Medulla oblongata (tissue), 1 donor: ENCODE results near the gene MRPL52.
A peak's percentile ranks its signal among the peaks of the same experiment; 100 is the strongest.
"Not testable (repeated sequence)": the region's sequence is repeated elsewhere in the genome, so short reads cannot be mapped to it uniquely, and the experiment has no call there.

Experiments
- DNase-seq: peaks from one replicate; pipeline ENCODE4 v3.0.0-alpha.2; 2015; ENCODE audit errors: extremely low spot score

The MRPL52 gene

DNA sequence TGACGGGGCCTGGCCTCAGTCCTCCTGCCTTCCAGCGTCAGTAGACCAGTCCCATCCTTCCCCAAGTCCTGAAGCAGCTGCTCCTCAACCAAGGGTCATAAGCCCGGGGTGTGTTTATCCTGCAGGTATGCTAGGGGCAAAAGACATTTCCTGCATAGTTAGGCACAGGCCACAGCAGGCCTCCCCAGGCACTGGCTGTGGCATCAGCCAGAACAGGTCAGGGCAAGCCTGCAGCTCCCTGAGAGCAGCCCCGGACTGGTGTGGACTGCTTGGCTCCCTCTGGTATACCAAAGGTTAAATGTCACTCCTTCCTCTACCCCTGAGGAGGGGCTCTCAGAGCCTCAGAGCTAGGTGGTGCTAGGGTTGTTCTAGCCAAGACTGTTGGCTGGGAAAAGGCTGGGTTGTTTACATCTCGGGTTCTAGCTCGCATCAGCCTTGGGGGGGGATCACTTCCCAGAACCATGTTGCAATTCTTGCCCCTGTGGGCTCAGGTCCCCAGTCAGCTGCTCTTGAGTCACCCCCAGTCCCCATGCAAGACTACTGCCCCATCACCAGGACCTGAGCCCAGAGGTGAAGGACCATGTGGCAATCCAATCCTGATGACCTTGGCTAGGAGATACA is 9.6 kb downstream of the MRPL52 start:
- DNase-seq = no peak

DNA sequence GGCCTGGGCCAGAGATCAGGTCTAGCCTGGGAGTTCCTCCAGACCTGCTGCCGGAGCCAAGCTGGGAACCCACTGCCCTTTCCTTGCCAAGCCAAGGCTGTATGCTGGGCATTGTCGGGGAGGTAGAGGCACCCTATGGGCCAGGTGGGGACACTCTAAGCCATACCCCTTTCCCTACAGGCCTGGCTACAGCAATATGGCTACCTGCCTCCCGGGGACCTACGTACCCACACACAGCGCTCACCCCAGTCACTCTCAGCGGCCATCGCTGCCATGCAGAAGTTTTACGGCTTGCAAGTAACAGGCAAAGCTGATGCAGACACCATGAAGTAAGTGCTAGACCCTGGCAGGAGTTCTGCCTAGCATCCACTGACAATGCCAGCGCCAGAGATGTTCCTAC is 11.6 kb downstream of the MRPL52 start:
- no peak for DNase-seq

DNA sequence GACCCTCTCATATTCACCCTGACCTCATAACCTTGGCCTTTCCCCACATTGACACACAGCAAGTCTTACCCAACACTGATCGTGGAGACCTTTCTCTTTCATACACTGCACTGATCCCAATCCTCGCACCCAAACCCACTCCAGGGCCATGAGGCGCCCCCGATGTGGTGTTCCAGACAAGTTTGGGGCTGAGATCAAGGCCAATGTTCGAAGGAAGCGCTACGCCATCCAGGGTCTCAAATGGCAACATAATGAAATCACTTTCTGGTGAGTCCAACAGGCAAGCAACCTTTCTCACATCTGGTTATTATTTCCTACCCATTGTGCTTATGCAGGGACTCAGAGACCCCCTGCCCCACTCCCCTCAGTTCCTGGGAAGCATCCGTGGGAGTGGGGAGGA is 12.1 kb downstream of the MRPL52 start:
- DNase-seq = no peak

DNA sequence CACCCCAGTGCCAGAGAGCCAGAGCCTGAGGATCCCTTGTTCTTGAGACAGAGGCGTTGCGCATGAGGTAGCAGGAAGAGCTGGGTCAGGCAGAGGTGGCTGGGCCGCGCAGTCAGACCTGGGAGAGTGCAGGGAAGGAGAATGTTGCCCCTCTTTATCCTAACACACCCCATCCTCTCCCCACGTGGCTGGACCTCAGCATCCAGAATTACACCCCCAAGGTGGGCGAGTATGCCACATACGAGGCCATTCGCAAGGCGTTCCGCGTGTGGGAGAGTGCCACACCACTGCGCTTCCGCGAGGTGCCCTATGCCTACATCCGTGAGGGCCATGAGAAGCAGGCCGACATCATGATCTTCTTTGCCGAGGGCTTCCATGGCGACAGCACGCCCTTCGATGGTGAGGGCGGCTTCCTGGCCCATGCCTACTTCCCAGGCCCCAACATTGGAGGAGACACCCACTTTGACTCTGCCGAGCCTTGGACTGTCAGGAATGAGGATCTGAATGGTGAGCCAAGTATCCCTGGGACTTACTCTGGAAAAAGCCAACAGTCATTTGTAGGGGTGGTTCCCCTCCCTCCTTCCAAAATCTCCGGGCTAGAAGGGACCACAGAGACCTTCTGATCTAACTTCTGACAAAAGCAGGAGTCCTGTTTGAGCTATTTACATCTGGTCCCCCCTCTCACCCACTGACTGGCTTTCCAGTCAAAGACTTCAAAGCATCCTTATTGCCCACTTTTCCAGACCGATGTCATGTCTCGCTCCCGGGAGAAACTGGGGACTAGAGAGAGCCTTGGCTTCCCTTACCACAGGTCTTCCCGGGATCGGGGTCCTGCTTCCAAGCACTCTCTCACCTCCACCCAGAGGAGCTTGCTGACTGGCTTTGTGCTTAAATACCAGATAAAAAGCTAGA is 12.8 kb downstream of the MRPL52 start:
- DNase-seq = no peak

DNA sequence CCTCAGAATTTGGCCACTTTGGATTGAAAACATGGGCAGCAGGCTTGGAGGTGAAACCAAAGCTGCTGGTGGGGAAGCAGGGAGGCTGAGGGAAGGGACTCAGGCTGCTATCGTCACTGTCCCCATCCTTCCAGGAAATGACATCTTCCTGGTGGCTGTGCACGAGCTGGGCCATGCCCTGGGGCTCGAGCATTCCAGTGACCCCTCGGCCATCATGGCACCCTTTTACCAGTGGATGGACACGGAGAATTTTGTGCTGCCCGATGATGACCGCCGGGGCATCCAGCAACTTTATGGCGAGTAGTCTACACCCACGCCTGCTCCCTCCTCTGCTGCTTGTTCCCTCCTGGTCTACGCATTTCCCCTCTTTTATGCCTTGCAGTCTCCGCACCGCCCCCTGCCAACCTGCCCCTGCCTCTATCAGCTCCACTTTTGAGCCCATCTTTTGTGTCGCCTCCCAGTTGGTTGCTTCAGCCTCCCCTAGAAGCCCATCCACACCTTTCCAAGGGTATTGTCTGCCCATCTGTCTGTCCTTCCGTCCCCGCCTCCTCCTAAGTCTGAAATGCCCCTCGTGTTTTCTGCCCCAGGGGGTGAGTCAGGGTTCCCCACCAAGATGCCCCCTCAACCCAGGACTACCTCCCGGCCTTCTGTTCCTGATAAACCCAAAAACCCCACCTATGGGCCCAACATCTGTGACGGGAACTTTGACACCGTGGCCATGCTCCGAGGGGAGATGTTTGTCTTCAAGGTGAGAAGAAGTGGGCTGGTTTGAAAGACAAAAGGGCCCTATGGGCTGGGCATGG is 13.6 kb downstream of the MRPL52 start:
- no peak for DNase-seq

DNA sequence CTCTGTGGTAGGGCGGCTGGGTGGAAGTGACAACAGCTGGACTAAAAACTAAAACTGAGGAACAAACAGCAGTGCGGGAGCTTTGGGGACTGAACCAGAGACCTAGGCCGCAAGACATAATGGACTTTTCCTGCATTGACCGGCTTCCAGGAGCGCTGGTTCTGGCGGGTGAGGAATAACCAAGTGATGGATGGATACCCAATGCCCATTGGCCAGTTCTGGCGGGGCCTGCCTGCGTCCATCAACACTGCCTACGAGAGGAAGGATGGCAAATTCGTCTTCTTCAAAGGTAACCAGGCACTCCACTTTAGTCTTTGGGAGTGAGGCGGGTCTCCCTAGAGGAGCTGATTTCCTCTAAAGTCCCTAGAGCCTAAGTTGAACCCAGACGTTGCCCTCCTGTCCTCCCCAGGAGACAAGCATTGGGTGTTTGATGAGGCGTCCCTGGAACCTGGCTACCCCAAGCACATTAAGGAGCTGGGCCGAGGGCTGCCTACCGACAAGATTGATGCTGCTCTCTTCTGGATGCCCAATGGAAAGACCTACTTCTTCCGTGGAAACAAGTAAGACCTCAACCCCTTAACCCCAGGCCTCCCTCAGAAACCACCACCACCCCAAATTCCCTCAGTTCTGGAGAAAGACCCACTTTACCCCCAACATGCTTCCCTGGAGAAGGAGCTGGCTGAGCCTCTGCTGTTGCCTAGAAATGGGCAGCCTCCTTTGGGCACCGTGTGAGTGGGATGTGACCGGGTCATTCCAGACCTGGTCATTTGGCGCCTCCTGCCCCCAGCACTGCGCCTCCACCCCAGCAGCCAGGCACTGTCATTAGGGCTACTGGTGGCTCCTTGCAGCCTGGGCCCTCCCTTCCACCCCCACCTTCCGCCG is 14.8 kb downstream of the MRPL52 start:
- no peak for DNase-seq

DNA sequence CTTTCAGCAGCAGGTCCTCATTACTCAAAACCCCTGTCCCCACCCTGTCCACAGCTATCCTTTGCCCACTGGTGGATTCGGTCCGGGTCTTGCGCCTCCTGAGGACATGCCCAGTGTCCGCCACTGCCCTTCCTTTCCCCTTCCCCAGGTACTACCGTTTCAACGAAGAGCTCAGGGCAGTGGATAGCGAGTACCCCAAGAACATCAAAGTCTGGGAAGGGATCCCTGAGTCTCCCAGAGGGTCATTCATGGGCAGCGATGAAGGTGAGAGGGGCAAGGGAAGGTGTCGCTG is 15.4 kb downstream of the MRPL52 start:
- DNase-seq = no peak

DNA sequence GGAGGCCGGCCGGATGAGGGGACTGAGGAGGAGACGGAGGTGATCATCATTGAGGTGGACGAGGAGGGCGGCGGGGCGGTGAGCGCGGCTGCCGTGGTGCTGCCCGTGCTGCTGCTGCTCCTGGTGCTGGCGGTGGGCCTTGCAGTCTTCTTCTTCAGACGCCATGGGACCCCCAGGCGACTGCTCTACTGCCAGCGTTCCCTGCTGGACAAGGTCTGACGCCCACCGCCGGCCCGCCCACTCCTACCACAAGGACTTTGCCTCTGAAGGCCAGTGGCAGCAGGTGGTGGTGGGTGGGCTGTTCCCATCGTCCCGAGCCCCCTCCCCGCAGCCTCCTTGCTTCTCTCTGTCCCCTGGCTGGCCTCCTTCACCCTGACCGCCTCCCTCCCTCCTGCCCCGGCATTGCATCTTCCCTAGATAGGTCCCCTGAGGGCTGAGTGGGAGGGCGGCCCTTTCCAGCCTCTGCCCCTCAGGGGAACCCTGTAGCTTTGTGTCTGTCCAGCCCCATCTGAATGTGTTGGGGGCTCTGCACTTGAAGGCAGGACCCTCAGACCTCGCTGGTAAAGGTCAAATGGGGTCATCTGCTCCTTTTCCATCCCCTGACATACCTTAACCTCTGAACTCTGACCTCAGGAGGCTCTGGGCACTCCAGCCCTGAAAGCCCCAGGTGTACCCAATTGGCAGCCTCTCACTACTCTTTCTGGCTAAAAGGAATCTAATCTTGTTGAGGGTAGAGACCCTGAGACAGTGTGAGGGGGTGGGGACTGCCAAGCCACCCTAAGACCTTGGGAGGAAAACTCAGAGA is 16.3 kb downstream of the MRPL52 start:
- DNase-seq = no peak

DNA sequence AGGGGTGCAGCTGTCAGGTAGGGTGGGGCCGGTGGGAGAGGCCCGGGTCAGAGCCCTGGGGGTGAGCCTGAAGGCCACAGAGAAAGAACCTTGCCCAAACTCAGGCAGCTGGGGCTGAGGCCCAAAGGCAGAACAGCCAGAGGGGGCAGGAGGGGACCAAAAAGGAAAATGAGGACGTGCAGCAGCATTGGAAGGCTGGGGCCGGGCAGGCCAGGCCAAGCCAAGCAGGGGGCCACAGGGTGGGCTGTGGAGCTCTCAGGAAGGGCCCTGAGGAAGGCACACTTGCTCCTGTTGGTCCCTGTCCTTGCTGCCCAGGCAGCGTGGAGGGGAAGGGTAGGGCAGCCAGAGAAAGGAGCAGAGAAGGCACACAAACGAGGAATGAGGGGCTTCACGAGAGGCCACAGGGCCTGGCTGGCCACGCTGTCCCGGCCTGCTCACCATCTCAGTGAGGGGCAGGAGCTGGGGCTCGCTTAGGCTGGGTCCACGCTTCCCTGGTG is 17.2 kb downstream of the MRPL52 start:
- no peak for DNase-seq

DNA sequence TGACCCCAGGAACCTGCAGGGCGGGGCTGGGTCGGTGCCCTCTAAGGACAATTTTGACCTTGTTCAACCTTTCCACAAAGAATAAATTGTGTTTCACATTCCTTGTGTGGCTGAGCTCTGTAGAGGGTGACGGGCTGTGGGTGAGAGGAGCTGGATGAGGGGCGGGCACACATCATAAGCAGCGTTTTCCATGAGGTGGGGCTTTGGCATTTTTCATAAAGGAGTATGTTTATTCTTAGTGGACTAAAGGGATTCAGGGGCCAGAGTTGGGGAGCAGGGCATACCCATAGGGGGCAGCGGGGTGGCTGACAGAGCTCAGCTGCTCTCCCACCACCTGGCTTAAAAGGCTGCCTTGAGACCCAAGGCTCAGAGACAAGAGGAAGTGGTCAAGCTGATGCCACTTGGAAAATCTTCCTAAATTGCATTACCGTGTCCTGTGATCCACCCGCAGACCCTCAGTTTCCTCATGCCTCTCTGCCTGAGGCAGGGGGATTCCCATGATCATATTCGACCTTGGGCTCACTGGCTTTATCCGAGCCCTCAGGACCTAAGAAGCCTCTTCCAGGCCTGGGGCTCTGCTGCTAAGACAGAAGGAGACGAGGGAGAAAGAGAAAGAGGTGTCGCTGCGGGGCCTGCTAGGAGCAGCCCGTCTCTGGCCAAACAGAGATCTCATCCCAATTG is 18.1 kb downstream of the MRPL52 start:
- peak; percentile 21 for DNase-seq

DNA sequence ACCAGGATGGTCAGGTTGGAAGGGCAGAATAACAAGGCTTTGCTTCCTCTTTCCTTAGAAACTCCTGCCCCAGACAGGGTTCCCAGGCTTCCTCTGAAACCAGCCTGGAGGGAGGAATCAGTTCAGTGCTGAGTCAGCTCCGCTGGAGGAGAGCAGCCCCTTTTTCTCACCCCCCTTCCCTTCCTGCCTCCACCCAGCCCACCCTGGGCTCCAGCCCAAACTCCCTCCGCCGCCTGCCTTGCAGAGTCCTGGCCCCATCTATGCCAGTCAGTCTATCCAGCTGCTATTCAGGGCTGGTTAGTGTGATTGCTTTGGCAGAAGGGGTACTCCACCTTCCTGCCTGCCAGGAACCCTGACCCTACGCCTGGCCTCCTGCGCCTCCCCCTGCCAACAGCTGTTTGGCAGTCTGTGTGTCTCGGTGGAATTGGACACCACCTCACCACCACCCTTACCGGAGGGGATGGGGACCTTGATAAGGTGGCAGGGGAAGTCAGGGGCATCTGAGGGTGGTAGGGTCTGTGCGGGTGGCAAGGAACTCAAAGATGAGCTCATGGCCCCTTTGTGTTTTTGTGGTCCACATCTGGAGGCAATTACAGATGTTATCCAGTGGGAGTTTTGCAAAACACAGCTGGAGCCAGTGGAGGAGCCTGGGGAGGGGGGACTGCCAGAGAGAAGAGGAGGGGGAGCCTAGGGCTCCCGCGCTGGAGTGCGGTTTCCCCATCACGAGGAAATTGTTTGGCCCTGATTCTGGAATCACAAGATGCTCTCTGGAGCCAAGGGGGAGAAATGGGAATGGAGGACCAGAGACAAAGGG is 18.9 kb downstream of the MRPL52 start:
- DNase-seq = peak; percentile 58

DNA sequence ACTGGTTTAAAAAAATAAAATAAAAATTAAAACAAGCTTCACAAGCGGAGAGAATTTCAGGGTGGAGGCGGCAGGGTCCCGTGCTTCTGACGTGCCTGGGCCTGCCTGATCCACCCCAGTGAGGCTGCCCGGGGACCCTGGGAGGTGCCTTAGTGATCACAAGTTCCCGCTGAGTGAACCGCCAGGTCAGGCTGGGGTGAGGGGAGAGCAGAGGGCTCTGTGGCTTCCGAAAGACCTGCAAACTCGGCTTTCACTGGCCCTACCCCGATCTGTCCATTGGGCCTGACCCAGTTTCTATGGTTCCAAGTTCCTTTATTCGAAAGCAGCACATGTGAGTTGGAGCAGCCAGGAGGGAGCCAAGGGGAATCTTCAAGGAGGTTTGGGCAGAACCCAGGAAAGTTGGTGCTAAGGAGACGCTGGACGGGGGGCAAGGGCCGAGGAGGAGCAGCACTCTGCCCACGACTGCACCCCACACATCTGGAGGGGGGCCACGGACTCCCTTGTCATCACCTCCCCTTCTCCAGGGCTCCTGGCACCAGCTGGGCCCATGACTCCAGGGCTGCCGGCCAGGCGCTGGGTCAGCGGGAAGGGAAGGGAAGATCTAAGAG is 19.6 kb downstream of the MRPL52 start:
- DNase-seq = peak; percentile 75

DNA sequence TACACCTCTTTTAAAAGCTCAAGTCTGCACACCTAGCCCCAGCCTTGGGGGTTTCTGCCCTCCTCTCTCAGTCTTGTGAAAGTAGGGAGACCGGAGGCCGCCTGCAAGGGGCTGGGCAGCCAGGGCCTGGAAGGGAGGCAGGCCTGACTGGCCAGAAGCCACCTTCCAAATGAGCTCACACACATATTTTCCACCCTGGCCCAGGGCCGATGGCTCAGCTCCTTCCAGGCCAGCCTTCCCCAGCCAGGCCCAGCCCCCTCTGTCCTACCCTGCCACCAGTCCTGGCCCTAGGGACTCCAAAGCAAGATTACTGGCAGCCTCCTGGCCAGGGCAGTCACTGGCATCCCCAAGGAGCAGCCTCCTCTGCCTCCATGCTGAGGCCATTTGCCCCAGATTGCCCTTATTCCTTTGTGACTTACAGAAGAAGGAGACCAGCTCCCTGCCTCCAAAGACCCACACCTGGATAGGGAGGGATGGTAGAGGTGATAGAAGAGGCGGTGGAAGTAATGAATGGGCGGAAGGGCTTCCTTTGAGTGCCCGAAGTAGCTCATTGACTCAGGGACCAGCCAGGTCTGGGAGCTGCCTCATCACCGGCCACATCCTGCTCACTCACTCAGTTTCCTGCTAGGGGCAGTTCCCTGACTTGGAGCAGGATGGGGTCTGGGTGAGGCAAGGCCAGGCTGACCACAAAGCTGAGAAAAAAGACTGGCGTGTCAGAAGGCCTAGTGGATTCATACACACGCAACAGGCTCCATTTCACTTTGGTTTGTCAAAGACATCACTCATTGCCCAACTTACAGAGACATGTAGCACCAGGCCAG is 21.5 kb downstream of the MRPL52 start:
- peak; percentile 86 for DNase-seq

DNA sequence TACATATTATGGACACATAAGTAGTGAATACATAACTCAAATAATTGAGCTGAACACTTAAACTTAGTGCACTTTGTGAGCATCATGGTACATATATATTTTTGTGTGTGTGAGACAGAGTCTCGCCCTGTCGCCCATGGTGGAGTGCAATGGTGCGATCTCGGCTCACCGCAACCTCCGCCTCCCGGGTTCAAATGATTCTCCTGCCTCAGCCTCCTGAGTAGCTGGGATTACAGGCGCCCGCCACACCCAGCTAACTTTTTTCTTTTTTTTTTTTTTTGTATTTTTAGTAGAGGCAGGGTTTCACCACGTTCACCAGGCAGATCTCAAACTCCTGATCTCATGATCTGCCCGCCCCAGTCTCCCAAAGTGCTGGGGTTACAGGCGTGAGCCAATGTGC is 22.5 kb downstream of the MRPL52 start:
- DNase-seq = not testable (repeated sequence)

DNA sequence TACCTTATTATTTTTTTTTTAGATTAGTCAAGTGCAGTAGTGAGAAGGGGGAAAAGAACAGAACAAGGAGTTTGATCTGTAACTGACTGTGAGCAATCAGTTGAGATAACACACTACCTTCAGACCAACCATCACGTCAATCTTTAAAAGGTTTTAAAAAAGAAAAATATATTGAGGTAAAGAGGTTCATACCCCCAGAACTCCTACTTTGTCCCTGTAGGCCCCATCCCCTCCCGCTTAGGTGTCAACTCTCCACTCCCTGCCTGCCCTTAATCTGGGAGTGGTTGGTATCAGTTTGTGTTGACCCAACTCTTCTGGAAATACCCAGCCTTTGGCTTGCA is 22.9 kb downstream of the MRPL52 start:
- no peak for DNase-seq

DNA sequence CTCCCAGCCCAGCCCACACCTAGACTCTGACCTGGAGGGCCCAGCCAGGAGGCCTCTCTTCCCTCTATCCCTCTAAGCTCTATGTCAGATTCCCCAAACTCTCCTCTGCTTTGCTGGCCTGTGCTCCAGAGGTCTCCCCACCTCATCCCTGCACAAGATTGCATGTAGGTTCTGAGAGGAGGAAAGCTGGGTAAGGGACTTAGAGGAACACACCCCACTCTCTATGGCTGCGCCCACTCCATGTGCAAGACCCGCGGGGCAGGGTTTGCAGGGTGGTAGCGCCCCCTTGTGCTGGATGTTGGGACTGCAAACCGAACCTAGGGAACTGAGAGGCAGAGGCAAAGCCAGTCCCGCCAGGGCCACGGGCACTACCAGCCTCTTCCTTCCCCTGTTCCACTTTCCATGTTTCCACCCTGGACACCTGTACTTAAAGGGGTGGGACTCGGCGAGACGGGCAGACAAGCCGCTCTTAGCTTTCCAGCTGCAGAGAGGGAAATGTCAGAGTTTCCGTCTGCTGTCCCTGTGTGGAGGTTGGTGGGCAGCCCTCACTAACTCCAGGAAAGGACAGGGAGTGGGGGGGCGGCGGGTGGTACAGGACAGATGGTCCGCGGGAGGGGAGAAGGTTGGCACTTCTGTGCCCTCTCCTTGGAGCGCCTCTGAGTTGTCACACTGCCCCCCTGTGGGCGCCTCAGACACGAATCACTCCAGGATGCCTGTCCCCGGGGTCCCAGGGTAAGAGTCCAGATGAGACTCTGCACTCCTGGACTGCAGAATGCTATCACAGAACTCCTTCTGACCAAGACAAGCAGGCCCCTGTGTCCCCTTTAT is 23.5 kb downstream of the MRPL52 start:
- DNase-seq = peak; percentile 90

DNA sequence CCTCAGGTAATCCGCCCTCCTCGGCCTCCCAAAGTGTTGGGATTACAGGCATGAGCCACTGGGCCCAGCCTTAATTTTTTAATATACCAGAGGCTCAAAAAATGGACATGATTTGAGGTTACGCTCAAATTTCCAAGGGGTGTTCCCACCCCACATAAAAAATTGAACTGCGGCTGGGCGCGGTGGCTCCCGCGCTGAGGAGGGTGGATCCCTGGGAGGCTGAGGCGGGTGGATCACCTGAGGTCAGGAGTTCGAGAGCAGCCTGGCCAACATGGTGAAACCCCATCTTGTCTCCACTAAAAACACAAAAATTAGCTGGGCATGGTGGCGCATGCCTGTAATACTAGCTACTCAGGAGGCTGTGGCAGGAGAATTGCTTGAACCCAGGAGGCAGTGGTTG is 24.6 kb downstream of the MRPL52 start:
- not testable (repeated sequence) for DNase-seq
